A549 (cell line): Measurements from ENCODE around the gene OVOL3. TPM values are rescaled to one million over a fixed set of nuclear protein-coding genes. Genes with fewer than 3 reads are reported as not detected.
A peak's percentile ranks its signal among the peaks of the same experiment; 100 is the strongest.

ENCODE experiments used
- ATAC-seq, 2 experiments: fragments of 200-7000 bp in 1 of 2; fragments of >200 bp in 1 of 2; cut with Nextera tagmentation in 1 of 2; cut with Tn5 transposase in 1 of 2; 3 replicates each; pipeline versions ENCODE4 v1.8.0 to v1.9.1; 2018 to 2020; ENCODE audit warnings: mild to moderate bottlenecking in 1 of 2, moderate library complexity in 1 of 2
- CTCF ChIA-PET: fragments of 300-600 bp; sonication (Branson Sonifier 250); formaldehyde crosslinking; extraction: SDS; loops from one replicate; lab custom pipeline; 2021; ENCODE audit warnings: antibody characterized with exemption, inconsistent platforms; lab: Yijun Ruan, JAX
- POLR2A ChIA-PET: fragments of 350-600 bp; formaldehyde crosslinking; extraction: SDS; loops from one replicate; lab custom pipeline; 2021; ENCODE audit warnings: antibody characterized with exemption, inconsistent platforms; lab: Yijun Ruan, JAX
- DNase-seq, 2 experiments: peaks; one replicate each; pipeline versions ENCODE4 v3.0.0 to v3.0.0-alpha.2; 2011 to 2016; ENCODE audit warnings: low read depth in 1 of 2, low spot score in 1 of 2
- FAIRE-seq: peaks from 2 replicates; lab custom pipeline; 2011; peaks lifted over from hg19 to GRCh38; lab: Jason Lieb, UNC
- H3K27ac ChIP-seq, 2 experiments: fragments of >200 bp; sonication (Bioruptor Twin); formaldehyde crosslinking; 3 replicates each; pipeline ENCODE4 v1.5.1; 2016 to 2017
- H3K4me1 ChIP-seq: fragments of >200 bp; sonication (Bioruptor Twin); formaldehyde crosslinking; 3 replicates; pipeline ENCODE4 v1.6.1; 2016
- H3K4me2 ChIP-seq: fragments of >200 bp; sonication (Bioruptor Twin); formaldehyde crosslinking; 3 replicates; pipeline ENCODE4 v1.6.1; 2016
- H3K4me3 ChIP-seq: fragments of >200 bp; sonication (Bioruptor Twin); formaldehyde crosslinking; 3 replicates; pipeline ENCODE4 v1.5.1; 2016
- H3K9me3 ChIP-seq: fragments of >200 bp; sonication (Bioruptor Twin); formaldehyde crosslinking; 3 replicates; pipeline ENCODE4 v1.6.1; 2016
- BHLHE40 ChIP-seq: IDR thresholded peaks from 2 replicates; pipeline ENCODE4 v1.6.1; 2012; ENCODE audit warnings: low read depth, low read length, inconsistent platforms
- CEBPB ChIP-seq, 2 experiments: fragments of >200 bp in 1 of 2; sonication (Bioruptor Twin) in 1 of 2; formaldehyde crosslinking in 1 of 2; IDR thresholded peaks; 2 replicates each; pipeline ENCODE4 v1.6.1; 2012 to 2016
- CHD4 ChIP-seq: fragments of 200-600 bp; sonication (generic); IDR thresholded peaks from 2 replicates; pipeline ENCODE4 v1.6.1; 2016; ENCODE audit warnings: antibody characterized with exemption, mild to moderate bottlenecking, borderline replicate concordance
- ESRRA ChIP-seq: fragments of 150-350 bp; IDR thresholded peaks from 2 replicates; pipeline ENCODE4 v1.6.1; 2014; ENCODE audit warnings: mild to moderate bottlenecking, low read length, borderline replicate concordance
- FOSL2 ChIP-seq, 2 experiments: fragments of 450-650 bp in 1 of 2; fragments of >200 bp in 1 of 2; sonication (Bioruptor Twin) in 1 of 2; formaldehyde crosslinking; IDR thresholded peaks; 2 replicates each; pipeline versions ENCODE4 v1.5.0 to v1.6.1; 2016 to 2020; ENCODE audit warnings: mild to moderate bottlenecking in 1 of 2, moderate library complexity in 1 of 2
- HOXA7 ChIP-seq: fragments of 250-450 bp; sonication (Bioruptor Pico); IDR thresholded peaks from 2 replicates; pipeline ENCODE4 v1.5.0; 2020; ENCODE audit warnings: mild to moderate bottlenecking, moderate library complexity
- HOXB13 ChIP-seq: fragments of 250-450 bp; sonication (Bioruptor Pico); IDR thresholded peaks from 2 replicates; pipeline ENCODE4 v1.5.0; 2020; ENCODE audit warnings: low read depth, mild to moderate bottlenecking, moderate library complexity
- HOXB5 ChIP-seq: fragments of 250-450 bp; sonication (Bioruptor Pico); IDR thresholded peaks from 2 replicates; pipeline ENCODE4 v1.5.0; 2020; ENCODE audit warnings: mild to moderate bottlenecking, moderate library complexity
- MAZ ChIP-seq: fragments of 150-350 bp; IDR thresholded peaks from 2 replicates; pipeline ENCODE4 v1.6.1; 2014; ENCODE audit warnings: antibody characterized with exemption, low read depth, low read length, borderline replicate concordance
- PHF8 ChIP-seq: fragments of 200-600 bp; sonication (generic); IDR thresholded peaks from 2 replicates; pipeline ENCODE4 v1.6.1; 2016; ENCODE audit warnings: low read depth, mild to moderate bottlenecking, antibody characterized with exemption, moderate library complexity, borderline replicate concordance
- RCOR1 ChIP-seq: fragments of 150-350 bp; IDR thresholded peaks from 2 replicates; pipeline ENCODE4 v1.6.1; 2014; ENCODE audit warnings: antibody characterized with exemption, low read length, low read depth
- TFCP2L1 ChIP-seq: fragments of 250-450 bp; sonication (Bioruptor Pico); IDR thresholded peaks from 2 replicates; pipeline ENCODE4 v1.5.0; 2021; ENCODE audit warnings: mild to moderate bottlenecking
- TP53 ChIP-seq: fragments of 250-450 bp; sonication (Bioruptor Pico); IDR thresholded peaks from 2 replicates; pipeline ENCODE4 v1.5.0; 2021; ENCODE audit warnings: mild to moderate bottlenecking, moderate library complexity
- WGBS: methylation state at CpG from one replicate; pipeline ENCODE4 v1.1.6; 2017; ENCODE audit errors: missing lambda C conversion rate; 5-methylcytosine and 5-hydroxymethylcytosine counted together
- polyA plus RNA-seq, 4 experiments: library from polyadenylated mRNA; depleted of rRNA in 3 of 4; stranded (reverse); fragments of >200 nt; fragmentation: RNase III in 1 of 4; extraction: RNeasy Plus Mini Kit Qiagen cat#74134 plus additional on column Dnase treatment in 1 of 4; gene quantifications; 2 replicates in 3 of 4; 3 replicates in 1 of 4; pipeline ENCODE4 v1.2.3, GENCODE V29; 2011 to 2017
- TF ChIP-seq, protein P1 (sequence below): fragments of >200 bp; sonication (Bioruptor Twin); formaldehyde crosslinking; IDR thresholded peaks from 2 replicates; pipeline ENCODE4 v1.6.1; 2016
- TF ChIP-seq, protein P2 (sequence below): IDR thresholded peaks from 2 replicates; pipeline ENCODE4 v1.6.1; 2012; ENCODE audit warnings: low read depth, borderline replicate concordance
- TF ChIP-seq, protein P3 (sequence below): IDR thresholded peaks from 2 replicates; pipeline ENCODE4 v1.6.1; 2012
- TF ChIP-seq, protein P4 (sequence below): fragments of 450-650 bp; IDR thresholded peaks from 2 replicates; pipeline ENCODE4 v1.6.1; 2014; ENCODE audit warnings: antibody characterized with exemption
- TF ChIP-seq, protein P5 (sequence below): fragments of >200 bp; sonication (Bioruptor Twin); formaldehyde crosslinking; IDR thresholded peaks from 3 replicates; pipeline ENCODE4 v1.5.1; 2016
- TF ChIP-seq, protein P6 (sequence below): IDR thresholded peaks from 2 replicates; pipeline ENCODE4 v1.6.1; 2012

OVOL3 gene
- polyA plus RNA-seq, 2 of the 4 experiments (the other 2 are of a cell fraction) = 0.14 TPM; not detected in 1

DNA sequence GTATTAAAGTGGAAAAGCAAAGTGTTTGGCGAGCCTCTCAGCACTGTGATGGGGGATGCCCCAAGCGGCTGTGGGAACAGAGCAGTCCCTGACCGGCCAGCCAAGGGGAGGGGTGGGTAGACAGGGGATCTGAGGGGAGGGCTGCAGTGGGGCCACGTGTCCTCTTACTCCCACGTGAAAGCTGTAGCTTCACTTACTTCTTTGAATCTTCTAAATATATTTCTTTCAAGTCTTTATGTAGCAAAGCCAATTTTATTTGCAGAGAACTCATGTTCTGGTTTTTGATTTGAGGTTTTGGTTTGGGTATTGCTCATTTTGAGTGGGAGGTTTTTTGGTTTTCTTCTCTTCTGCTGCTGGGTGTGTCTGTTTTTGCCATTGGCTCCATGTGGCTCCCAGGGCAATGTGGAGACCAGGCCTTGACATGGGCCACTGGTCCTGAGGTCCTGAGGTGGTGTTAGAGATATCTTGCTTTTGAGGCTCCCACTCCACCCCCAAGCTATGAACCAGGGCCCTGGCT is 17.7 kb upstream of the OVOL3 start:
- ChIA-PET POLR2A (no interaction called here), CTCF (interaction anchor here (0.6 to 3.8 kb wide), 7 partner anchors 9 to 35 kb away, joined by 3 to 19 read pairs (median 4); no protein-coding TSS in a partner anchor)
- TF ChIP-seq HOXB5 (CRISPR knock-in tag) = no peak
- no peak for TF ChIP-seq ESRRA
- TF ChIP-seq TP53 = no peak
- no peak for TF ChIP-seq FOSL2 (IDR thresholded peaks at IDR 0.05)
- TF ChIP-seq FOSL2 (CRISPR knock-in tag; IDR thresholded peaks at IDR 0.05) = no peak
- TF ChIP-seq TFCP2L1 (CRISPR knock-in tag) = no peak
- TF ChIP-seq, protein P1, sequence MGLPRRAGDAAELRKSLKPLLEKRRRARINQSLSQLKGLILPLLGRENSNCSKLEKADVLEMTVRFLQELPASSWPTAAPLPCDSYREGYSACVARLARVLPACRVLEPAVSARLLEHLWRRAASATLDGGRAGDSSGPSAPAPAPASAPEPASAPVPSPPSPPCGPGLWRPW = no peak
- WGBS = 95% methylated on average over 5 of the region's 5 CpGs
- no peaks in the 10 kb centered on the region for H3K4me1 ChIP-seq
- ATAC-seq (no peak), DNase-seq (no peak), FAIRE-seq (no peak)
- no peak overlapping the region for H3K4me3 ChIP-seq
- H3K9me3 ChIP-seq = no peaks in the 10 kb centered on the region
- H3K4me2 ChIP-seq = no peak overlapping the region
- no peak overlapping the region for H3K27ac ChIP-seq

DNA sequence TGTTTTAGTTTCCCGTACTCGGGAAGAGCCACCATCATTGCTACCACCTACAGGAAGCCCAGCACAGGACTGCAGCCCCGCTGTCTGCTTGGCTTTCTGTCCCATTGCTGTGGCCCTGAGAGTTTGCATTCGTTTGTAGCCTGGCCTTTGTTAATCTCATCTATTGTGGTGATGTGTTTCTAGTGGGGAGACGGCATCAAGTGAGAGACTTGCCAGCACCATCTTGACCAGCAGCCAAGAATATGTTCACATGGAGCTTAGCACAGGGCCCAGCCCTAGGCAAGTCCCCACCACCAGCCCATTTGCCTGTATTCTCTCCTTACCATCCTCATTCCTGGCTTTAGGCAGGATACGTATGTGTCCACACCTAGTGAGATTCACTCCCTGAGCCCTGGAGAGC is 17.3 kb upstream of the OVOL3 start:
- ATAC-seq = no peak
- 78% methylated on average over 6 of the region's 6 CpGs for WGBS
- Histone ChIP-seq H3K4me2 (no peak overlapping the region), H3K27ac (no peak overlapping the region), H3K9me3 (no peaks in the 10 kb centered on the region), H3K4me1 (no peaks in the 10 kb centered on the region), H3K4me3 (no peak overlapping the region)
- ChIA-PET CTCF (interaction anchor here (1.0 to 3.8 kb wide), 5 partner anchors 8 to 34 kb away, joined by 3 to 19 read pairs (median 4); no protein-coding TSS in a partner anchor), POLR2A (interaction anchor here (1.2 kb wide), 1 partner anchor 40 kb away, joined by 4 read pairs; the partner anchor contains the start of gene THAP8)
- TF ChIP-seq CHD4 = no peak
- no peak for TF ChIP-seq MAZ
- no peak for TF ChIP-seq BHLHE40
- TF ChIP-seq, protein P2, sequence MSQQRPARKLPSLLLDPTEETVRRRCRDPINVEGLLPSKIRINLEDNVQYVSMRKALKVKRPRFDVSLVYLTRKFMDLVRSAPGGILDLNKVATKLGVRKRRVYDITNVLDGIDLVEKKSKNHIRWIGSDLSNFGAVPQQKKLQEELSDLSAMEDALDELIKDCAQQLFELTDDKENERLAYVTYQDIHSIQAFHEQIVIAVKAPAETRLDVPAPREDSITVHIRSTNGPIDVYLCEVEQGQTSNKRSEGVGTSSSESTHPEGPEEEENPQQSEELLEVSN = no peak
- no peak for TF ChIP-seq RCOR1
- TF ChIP-seq HOXA7 = no peak
- no peak for TF ChIP-seq HOXB13 (CRISPR knock-in tag)
- TF ChIP-seq, protein P3, sequence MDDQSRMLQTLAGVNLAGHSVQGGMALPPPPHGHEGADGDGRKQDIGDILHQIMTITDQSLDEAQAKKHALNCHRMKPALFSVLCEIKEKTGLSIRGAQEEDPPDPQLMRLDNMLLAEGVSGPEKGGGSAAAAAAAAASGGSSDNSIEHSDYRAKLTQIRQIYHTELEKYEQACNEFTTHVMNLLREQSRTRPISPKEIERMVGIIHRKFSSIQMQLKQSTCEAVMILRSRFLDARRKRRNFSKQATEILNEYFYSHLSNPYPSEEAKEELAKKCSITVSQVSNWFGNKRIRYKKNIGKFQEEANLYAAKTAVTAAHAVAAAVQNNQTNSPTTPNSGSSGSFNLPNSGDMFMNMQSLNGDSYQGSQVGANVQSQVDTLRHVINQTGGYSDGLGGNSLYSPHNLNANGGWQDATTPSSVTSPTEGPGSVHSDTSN = no peak
- TF ChIP-seq, protein P4, sequence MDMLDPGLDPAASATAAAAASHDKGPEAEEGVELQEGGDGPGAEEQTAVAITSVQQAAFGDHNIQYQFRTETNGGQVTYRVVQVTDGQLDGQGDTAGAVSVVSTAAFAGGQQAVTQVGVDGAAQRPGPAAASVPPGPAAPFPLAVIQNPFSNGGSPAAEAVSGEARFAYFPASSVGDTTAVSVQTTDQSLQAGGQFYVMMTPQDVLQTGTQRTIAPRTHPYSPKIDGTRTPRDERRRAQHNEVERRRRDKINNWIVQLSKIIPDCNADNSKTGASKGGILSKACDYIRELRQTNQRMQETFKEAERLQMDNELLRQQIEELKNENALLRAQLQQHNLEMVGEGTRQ = no peak
- TF ChIP-seq, protein P5, sequence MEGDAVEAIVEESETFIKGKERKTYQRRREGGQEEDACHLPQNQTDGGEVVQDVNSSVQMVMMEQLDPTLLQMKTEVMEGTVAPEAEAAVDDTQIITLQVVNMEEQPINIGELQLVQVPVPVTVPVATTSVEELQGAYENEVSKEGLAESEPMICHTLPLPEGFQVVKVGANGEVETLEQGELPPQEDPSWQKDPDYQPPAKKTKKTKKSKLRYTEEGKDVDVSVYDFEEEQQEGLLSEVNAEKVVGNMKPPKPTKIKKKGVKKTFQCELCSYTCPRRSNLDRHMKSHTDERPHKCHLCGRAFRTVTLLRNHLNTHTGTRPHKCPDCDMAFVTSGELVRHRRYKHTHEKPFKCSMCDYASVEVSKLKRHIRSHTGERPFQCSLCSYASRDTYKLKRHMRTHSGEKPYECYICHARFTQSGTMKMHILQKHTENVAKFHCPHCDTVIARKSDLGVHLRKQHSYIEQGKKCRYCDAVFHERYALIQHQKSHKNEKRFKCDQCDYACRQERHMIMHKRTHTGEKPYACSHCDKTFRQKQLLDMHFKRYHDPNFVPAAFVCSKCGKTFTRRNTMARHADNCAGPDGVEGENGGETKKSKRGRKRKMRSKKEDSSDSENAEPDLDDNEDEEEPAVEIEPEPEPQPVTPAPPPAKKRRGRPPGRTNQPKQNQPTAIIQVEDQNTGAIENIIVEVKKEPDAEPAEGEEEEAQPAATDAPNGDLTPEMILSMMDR = no peak
- TF ChIP-seq, protein P1 = no peak
- no peak for TF ChIP-seq TP53
- TF ChIP-seq, protein P6, sequence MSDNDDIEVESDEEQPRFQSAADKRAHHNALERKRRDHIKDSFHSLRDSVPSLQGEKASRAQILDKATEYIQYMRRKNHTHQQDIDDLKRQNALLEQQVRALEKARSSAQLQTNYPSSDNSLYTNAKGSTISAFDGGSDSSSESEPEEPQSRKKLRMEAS = no peak
- TF ChIP-seq CEBPB (IDR thresholded peaks at IDR 0.05) = no peak
- no peak for TF ChIP-seq PHF8
- FAIRE-seq = peak; percentile 43
- no peak for DNase-seq
